Urothelium cell line (cell line): ENCODE results near the gene ZNF646.

Experiments used
- DNase-seq: peaks from one replicate; pipeline ENCODE4 v3.0.0; 2011; ENCODE audit warnings: low spot score, mixed read lengths
- FAIRE-seq: peaks from 2 replicates; lab custom pipeline; 2011; peaks lifted over from hg19 to GRCh38; lab: Jason Lieb, UNC

ZNF646 gene

DNA sequence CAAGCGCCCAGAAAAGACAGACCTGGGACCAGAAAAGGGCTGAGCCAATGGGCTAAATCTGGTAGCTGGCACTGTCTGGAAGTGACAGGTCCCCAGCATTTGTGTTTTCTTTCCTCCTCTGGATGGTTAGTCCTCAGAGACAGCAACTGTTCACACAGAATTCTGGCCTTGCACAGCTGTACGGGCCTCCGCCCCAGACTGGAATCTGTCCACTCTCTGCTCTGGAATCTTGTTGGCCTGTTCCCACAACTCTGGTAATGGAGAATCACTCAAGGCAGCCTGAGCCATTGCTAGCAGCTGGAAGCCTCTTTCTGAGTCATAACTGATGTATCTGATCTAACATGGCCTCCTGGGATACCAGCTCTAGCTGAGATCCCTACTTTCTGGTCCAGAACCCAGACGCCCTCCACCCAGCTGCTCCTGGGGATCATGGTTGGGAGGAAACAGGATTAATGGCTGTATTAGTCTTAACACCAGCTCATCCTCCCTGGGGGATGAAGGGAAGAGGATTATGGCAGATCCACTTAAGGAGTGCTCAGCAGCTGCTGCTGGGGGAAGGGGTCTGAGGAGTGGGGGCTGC lies 9.2 kb upstream of the ZNF646 start:
- no peak for FAIRE-seq
- peak; percentile 20 for DNase-seq

- no peak for DNase-seq
- no peak for FAIRE-seq
Observed at GRCh38 chr16:31067342-31067741, 6.9 kb upstream of the ZNF646 start.

DNA sequence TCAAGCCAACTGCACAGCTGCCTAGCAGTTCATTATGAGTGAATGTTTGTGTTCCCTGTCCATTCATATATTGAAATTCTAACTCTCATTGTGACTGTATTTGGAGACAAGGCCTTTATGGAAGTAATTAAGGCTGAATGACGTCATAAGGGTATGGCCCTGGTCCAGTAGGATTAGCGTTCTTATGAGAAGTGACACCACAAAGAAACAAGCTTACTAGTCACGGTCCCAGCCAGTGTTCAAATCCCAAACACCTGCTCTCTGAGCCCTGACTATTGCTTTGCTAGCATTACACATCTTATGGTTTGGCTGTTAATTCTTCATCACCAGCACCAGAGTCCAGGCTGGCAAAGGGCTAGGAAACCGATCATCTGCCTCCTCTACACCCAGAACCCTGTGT lies 2.4 kb upstream of the ZNF646 start:
- no peak for FAIRE-seq
- no peak for DNase-seq

DNA sequence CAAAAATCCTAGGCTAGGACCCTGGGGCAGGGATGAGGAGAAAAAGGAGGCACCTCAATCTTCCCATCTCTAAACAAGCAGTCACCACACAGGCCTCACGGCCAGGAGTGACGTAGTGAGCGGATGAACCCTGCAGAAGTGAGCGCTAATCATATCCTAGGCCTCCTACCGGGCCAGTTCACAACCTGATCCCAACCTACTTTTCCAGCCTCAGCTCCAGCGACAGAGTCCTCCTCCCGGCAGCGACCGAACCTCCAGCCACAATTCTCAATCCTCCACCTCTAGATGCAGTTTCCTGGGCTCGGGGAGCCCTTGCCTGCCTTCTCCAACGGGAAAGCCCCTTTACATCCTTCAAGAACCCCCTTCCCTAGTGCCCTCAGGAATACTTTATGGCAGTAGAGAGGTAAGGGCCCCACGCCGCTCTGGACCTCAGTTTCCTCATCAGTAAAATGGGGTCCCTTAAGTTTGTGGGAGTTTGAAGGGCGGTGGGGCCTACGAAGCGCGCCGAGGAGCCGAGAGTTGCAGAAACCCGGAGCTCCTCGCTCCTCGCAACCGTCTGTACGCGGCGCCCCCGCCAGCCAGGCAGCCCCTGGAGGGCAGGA lies 1.6 kb upstream of the ZNF646 start:
- FAIRE-seq = no peak
- peak; percentile 13 for DNase-seq

DNA sequence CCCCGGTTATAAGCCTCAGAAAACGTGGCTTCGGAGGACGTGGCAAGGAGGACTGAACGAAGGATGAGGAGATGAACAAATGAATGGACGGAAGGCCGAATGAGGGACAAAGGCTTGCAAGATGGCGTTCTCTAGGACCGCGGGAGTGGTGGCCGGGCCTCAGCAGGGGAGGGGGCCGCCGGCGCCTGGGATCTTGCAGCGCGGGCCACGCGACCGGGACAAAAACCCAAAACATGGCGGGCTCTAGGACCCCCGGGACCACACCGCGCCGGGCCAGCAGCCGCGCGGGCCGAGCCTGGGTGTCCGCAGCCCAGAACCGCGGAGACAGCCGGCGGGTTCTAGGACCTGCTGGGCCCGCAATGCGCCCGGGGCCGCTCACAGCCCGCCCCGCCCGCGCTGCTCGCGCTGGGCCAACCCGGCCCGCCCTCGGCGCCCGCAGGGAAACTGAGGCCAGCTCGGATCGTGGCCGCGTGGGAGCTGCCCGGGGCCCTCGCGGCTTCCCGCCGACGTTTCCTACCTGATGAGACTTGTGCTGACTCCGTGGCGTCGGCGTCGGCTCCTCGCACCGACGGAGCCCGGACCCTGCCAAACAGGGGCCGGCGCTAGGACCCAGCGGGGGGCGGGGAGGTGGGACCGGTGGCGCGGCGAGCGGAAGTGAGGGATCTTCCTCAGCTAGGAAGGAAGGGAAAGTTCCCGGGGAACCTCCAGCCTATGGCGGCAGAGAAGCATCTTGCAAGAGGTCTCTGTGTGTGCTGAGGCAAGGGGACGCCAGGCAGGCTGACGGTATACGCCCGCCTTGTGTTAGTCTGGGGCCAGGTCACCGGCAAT lies 866 bp upstream of the ZNF646 start:
- DNase-seq (peak; percentile 80), FAIRE-seq (no peak)

DNA sequence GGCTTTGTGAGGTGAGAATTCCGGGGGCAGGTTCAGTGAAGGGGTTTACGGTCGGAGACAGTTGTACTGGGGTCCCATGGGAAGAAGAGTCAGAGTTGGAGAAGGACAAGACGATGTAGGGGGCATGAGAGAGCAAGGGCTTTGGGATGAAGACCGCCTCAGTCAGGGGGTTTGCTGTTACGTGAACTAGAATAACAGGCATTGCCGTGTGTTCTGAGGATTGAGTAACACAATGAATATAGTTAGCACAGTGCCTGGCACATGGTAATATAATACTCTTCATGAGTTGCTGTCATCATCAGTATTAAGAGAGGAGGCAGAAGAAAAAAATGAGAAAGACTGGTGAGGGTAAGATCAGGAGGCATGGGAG lies 577 bp downstream of the ZNF646 start:
- DNase-seq = no peak
- FAIRE-seq = no peak

DNA sequence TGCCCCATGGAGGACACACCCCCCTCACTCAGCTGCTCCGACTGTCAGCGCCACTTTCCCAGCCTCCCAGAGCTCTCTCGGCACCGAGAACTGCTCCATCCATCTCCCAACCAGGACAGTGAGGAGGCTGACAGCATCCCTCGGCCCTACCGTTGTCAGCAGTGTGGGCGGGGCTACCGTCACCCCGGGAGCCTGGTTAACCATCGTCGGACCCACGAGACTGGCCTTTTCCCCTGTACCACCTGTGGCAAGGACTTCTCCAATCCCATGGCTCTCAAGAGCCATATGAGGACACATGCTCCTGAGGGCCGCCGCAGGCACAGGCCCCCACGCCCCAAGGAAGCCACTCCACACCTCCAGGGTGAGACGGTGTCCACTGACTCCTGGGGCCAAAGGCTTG lies 2.1 kb downstream of the ZNF646 start:
- DNase-seq (no peak), FAIRE-seq (no peak)

DNA sequence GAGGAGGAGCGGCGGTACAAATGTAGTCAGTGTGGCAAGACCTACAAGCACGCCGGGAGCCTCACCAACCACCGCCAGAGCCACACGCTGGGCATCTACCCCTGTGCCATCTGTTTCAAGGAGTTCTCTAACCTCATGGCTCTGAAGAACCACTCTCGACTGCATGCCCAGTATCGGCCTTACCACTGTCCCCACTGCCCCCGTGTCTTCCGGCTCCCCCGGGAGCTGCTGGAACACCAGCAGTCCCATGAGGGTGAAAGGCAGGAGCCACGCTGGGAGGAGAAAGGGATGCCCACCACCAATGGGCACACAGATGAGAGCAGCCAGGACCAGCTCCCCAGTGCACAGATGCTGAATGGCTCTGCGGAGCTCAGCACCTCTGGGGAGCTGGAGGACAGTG lies 2.8 kb downstream of the ZNF646 start:
- FAIRE-seq (no peak), DNase-seq (no peak)

- DNase-seq (no peak), FAIRE-seq (no peak)
Observed at GRCh38 chr16:31077592-31078396, 3.6 kb downstream of the ZNF646 start.

DNA sequence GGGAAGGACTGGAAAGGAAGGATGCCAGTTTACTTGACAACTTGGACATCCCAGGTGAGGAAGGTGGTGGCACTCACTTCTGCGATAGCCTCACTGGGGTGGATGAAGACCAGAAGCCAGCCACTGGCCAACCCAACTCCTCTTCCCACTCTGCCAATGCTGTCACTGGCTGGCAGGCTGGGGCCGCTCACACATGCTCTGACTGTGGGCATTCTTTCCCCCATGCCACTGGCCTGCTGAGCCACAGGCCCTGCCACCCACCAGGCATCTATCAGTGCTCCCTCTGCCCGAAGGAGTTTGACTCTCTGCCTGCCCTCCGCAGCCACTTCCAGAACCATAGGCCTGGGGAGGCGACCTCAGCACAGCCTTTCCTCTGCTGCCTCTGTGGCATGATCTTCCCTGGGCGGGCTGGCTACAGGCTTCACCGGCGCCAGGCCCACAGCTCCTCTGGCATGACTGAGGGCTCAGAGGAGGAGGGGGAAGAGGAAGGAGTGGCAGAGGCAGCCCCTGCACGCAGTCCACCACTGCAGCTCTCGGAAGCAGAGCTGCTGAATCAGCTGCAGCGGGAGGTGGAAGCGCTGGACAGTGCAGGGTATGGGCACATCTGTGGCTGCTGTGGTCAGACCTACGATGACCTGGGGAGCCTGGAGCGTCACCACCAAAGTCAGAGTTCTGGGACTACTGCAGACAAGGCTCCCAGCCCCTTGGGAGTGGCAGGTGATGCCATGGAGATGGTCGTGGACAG lies 4.5 kb downstream of the ZNF646 start:
- no peak for DNase-seq
- FAIRE-seq = no peak

DNA sequence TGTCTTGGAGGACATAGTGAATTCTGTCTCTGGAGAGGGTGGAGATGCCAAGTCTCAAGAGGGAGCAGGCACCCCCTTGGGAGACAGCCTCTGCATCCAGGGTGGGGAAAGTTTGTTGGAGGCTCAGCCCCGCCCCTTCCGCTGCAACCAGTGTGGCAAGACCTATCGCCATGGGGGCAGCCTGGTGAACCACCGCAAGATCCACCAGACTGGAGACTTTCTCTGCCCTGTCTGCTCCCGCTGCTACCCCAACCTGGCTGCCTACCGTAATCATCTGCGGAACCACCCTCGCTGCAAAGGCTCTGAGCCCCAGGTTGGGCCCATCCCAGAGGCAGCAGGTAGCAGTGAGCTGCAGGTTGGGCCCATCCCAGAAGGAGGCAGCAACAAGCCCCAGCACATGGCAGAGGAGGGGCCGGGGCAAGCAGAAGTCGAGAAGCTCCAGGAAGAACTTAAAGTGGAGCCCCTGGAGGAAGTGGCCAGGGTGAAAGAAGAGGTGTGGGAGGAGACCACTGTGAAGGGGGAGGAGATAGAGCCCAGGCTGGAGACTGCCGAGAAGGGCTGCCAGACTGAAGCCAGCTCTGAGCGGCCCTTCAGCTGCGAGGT lies 5.2 kb downstream of the ZNF646 start:
- FAIRE-seq (no peak), DNase-seq (no peak)

- FAIRE-seq (no peak), DNase-seq (no peak)
Observed at GRCh38 chr16:31080035-31080629, 5.9 kb downstream of the ZNF646 start.

DNA sequence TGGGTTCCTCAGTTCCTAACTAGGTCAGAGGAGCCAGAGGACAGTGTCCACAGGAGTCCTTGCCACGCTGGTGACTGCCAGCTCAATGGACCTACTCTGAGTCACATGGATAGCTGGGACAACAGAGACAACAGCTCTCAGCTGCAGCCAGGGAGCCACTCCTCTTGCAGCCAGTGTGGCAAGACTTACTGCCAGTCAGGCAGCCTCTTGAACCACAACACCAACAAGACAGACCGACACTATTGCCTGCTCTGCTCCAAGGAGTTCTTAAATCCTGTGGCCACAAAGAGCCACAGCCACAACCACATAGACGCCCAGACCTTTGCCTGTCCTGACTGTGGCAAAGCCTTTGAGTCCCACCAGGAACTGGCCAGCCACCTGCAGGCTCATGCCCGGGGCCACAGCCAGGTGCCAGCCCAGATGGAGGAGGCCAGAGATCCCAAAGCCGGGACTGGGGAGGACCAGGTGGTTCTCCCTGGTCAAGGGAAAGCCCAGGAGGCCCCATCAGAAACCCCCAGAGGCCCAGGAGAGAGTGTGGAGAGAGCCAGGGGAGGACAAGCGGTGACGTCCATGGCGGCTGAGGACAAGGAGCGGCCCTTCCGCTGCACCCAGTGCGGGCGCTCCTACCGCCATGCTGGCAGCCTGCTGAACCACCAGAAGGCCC lies 6.7 kb downstream of the ZNF646 start:
- no peak for DNase-seq
- no peak for FAIRE-seq

GRCh38 chr16:31081428-31082351 lies 7.5 kb downstream of the ZNF646 start:
- no peak for FAIRE-seq
- DNase-seq = no peak

DNA sequence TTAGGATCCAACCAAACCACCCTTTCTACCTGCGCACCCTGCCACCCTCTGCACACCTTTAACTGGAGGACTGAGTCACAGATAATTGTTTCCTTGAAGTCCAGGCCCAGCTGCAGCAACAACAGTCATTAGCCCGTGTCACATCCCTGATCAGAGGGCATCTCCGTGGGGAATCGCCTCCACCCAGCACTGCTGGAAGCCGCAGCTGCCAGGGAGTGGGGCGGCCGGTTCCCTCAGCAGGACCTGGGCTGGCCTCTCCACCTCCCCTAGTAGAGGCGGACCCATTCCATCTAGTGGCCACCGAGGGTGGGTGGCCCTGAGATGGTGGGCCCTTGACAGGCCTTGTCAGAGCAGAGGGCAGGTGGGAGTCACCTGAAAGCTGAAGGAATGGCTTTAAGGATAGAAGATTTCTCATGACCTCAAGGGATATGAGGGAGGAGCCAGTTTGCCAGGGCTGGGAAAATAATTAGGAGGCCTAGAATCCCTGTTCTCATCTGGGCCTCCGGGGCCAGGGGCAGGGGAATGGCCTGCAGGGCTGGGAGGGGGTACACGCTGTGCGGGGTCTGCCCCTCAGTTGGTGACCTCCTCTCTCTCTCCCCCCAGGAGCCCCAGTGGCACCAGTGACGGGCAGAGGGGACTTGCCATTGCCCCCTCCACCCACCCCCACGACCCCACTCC lies 8.3 kb downstream of the ZNF646 start:
- no peak for DNase-seq
- no peak for FAIRE-seq

DNA sequence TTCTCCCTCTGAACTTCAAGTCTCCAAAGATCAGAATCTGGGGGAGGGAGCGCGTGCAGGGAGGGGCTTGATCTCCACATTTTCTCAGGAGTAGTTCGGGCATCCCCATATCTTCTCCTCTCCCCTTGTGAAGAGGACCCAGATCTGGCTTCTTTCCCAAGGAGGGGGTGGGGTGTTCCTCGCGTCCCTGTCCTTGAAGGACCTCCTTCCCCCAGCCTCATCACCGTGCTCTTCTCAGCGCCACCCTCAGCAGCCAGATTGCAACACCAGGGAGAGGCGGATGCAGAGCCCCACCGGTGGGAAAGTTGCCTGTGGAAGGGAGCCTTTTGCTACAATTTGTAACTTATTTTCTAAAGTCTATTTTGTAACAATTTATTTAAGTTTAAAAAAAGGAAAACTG lies 8.9 kb downstream of the ZNF646 start:
- no peak for FAIRE-seq
- no peak for DNase-seq

GRCh38 chr16:31083556-31083955 lies 9.3 kb downstream of the ZNF646 start:
- no peak for FAIRE-seq
- DNase-seq = no peak

DNA sequence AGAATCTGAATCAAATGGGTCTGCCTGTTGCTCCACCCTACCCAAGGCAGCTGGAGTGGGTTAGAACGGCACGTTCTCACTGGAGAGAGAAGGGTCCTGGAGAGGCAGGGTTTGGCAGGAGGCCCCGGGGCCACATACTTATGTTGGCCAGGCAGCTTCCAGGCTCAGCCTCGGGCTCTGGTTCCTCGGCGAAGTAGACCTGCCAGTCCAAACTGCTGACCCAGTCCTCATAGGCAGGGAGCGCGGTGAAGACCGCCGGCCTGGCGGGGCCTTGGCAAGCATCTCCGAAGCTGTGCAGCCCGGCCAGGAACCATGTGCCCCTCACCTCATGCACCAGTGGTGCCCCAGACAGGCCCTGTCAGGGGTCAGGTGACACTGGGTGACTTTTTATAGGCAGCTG lies 9.8 kb downstream of the ZNF646 start:
- DNase-seq = no peak
- no peak for FAIRE-seq
